Uterus (tissue), 2 donors: ENCODE results near the gene NELL1.

Experiments
- CTCF ChIP-seq, 4 experiments: fragments of 200-600 bp in 2 of 4; fragments of 450-650 bp in 2 of 4; sonication (generic) in 2 of 4; IDR thresholded peaks; one replicate each; pipeline ENCODE4 v1.5.1; 2016 to 2019; ENCODE audit warnings: antibody characterized with exemption in 4 of 4, mild to moderate bottlenecking in 2 of 4, moderate library complexity in 1 of 4
- POLR2A ChIP-seq, 2 donors: fragments of 450-650 bp; IDR thresholded peaks; one replicate each; pipeline ENCODE4 v1.6.1; 2016; ENCODE audit warnings: antibody characterized with exemption in 2 of 2, mild to moderate bottlenecking in 1 of 2, moderate library complexity in 1 of 2

- TF ChIP-seq CTCF (IDR thresholded peaks at IDR 0.05) (no peak), POLR2A (IDR thresholded peaks at IDR 0.05) (no peak)
These were observed 792.3 kb downstream of the NELL1 start for GRCh38 chr11:21461701-21462100.
